ENCODE measurements around the gene PHF2. TPM values are rescaled to one million over a fixed set of nuclear protein-coding genes. Genes with fewer than 3 reads are reported as not detected.

PHF2 gene
- total RNA-seq, 1 experiment from 2014 or later = 11.6 TPM

GRCh38 chr9:93540305-93540704 lies 36.1 kb upstream of the PHF2 start:
- CTCF ChIA-PET = no interaction called here
- Mint-ChIP-seq H3K27ac (peak overlapping the region; percentile 52; the same call in 1 of the 2 replicates), H3K27me3 (ENCODE audit: low read depth) (no peaks in the 10 kb centered on the region), H3K9me3 (no peaks in the 10 kb centered on the region), H3K36me3 (peaks cover 16% of the 10 kb centered on the region), H3K4me3 (no peak overlapping the region), H3K4me1 (peaks cover 11% of the 10 kb centered on the region)
- DNase-seq (ENCODE audit: low spot score) (no peak), ATAC-seq (no peak)
- POLR2A ChIA-PET = no interaction called here
- TF ChIP-seq FOXJ3 (CRISPR knock-in tag; IDR thresholded peaks at IDR 0.05; ENCODE audit: borderline replicate concordance) = no peak
- TF ChIP-seq ZNF416 (CRISPR knock-in tag; IDR thresholded peaks at IDR 0.05) = no peak
- TF ChIP-seq GRHL2 (CRISPR knock-in tag; IDR thresholded peaks at IDR 0.05; ENCODE audit: insufficient replicate concordance, severe bottlenecking) = no peak
- TF ChIP-seq ZNF425 (CRISPR knock-in tag; conservative IDR thresholded peaks at IDR 0.05) = no peak
- TF ChIP-seq RORB (CRISPR knock-in tag; IDR thresholded peaks at IDR 0.05) = no peak
- no peak for TF ChIP-seq ZNF121 (CRISPR knock-in tag; IDR thresholded peaks at IDR 0.05)

GRCh38 chr9:93541005-93541404 lies 35.4 kb upstream of the PHF2 start:
- H3K27ac Mint-ChIP-seq = peak overlapping the region; percentile 32
- no peak for DNase-seq (ENCODE audit: low spot score)
- CTCF ChIA-PET = interaction anchor here (1.5 kb wide), 1 partner anchor 26 kb away, joined by 5 read pairs; no protein-coding TSS in a partner anchor
- no peaks in the 10 kb centered on the region for H3K27me3 Mint-ChIP-seq (ENCODE audit: low read depth)
- H3K36me3 Mint-ChIP-seq = peaks cover 19% of the 10 kb centered on the region
- POLR2A ChIA-PET = no interaction called here
- no peak for ATAC-seq
- peaks cover 11% of the 10 kb centered on the region for H3K4me1 Mint-ChIP-seq
- no peaks in the 10 kb centered on the region for H3K9me3 Mint-ChIP-seq
- H3K4me3 Mint-ChIP-seq = no peak overlapping the region
- TF ChIP-seq ARID4B (CRISPR knock-in tag; IDR thresholded peaks at IDR 0.05; ENCODE audit: borderline replicate concordance) (no peak), NFE2L1 (CRISPR knock-in tag; IDR thresholded peaks at IDR 0.05) (no peak), ZNF232 (CRISPR knock-in tag; IDR thresholded peaks at IDR 0.05) (no peak), SOX15 (CRISPR knock-in tag; IDR thresholded peaks at IDR 0.05) (no peak), ZNF671 (CRISPR knock-in tag; IDR thresholded peaks at IDR 0.05) (no peak), USF1 (CRISPR knock-in tag; IDR thresholded peaks at IDR 0.05) (no peak), ZNF138 (CRISPR knock-in tag; conservative IDR thresholded peaks at IDR 0.05) (no peak), TEAD1 (CRISPR knock-in tag; IDR thresholded peaks at IDR 0.05) (no peak), NFATC4 (CRISPR knock-in tag; IDR thresholded peaks at IDR 0.05) (no peak), E2F5 (CRISPR knock-in tag; IDR thresholded peaks at IDR 0.05) (no peak), E2F1 (CRISPR knock-in tag; IDR thresholded peaks at IDR 0.05) (no peak), ESRRA (CRISPR knock-in tag; IDR thresholded peaks at IDR 0.05; ENCODE audit: borderline replicate concordance) (no peak), FOXJ3 (CRISPR knock-in tag; IDR thresholded peaks at IDR 0.05; ENCODE audit: borderline replicate concordance) (no peak), FOXP4 (CRISPR knock-in tag; IDR thresholded peaks at IDR 0.05) (no peak), NR1H2 (CRISPR knock-in tag; IDR thresholded peaks at IDR 0.05) (no peak), HMGA2 (CRISPR knock-in tag; IDR thresholded peaks at IDR 0.05) (no peak), E2F4 (CRISPR knock-in tag; IDR thresholded peaks at IDR 0.05; ENCODE audit: borderline replicate concordance, low read depth) (no peak)
